HCT116 (cell line): ENCODE measurements around the gene KPNB1.

ENCODE experiments used
- CEBPB ChIP-seq: IDR thresholded peaks from 2 replicates; pipeline ENCODE4 v1.6.1; 2012; ENCODE audit warnings: low read depth
- EZH2 ChIP-seq: fragments of 200-600 bp; sonication (generic); IDR thresholded peaks from 2 replicates; pipeline ENCODE4 v1.6.1; 2017; ENCODE audit warnings: antibody characterized with exemption, mixed run types
- EZH2phosphoT487 ChIP-seq: fragments of 200-600 bp; IDR thresholded peaks from 2 replicates; pipeline ENCODE4 v1.6.1; 2018; ENCODE audit warnings: antibody characterized with exemption, borderline replicate concordance
- YY1 ChIP-seq: IDR thresholded peaks from 2 replicates; pipeline ENCODE4 v1.6.1; 2011; ENCODE audit warnings: low read length, low read depth, moderate library complexity, mild to moderate bottlenecking; ENCODE audit not compliant: insufficient replicate concordance; ENCODE audit errors: extremely low read depth
- TF ChIP-seq, protein P1 (sequence below), 3 experiments: fragments of 200-600 bp in 1 of 3; sonication (generic) in 1 of 3; IDR thresholded peaks in 2 of 3; conservative IDR thresholded peaks in 1 of 3; 2 replicates each; pipeline ENCODE4 v1.5.1; 2012 to 2017; ENCODE audit warnings: low read depth in 2 of 3, low read length in 2 of 3, antibody characterized with exemption in 1 of 3, borderline replicate concordance in 1 of 3, control low read depth in 1 of 3, mild to moderate bottlenecking in 1 of 3, mixed read lengths in 1 of 3, mixed run types in 1 of 3, moderate library complexity in 1 of 3; ENCODE audit not compliant: insufficient read depth in 1 of 3

DNA sequence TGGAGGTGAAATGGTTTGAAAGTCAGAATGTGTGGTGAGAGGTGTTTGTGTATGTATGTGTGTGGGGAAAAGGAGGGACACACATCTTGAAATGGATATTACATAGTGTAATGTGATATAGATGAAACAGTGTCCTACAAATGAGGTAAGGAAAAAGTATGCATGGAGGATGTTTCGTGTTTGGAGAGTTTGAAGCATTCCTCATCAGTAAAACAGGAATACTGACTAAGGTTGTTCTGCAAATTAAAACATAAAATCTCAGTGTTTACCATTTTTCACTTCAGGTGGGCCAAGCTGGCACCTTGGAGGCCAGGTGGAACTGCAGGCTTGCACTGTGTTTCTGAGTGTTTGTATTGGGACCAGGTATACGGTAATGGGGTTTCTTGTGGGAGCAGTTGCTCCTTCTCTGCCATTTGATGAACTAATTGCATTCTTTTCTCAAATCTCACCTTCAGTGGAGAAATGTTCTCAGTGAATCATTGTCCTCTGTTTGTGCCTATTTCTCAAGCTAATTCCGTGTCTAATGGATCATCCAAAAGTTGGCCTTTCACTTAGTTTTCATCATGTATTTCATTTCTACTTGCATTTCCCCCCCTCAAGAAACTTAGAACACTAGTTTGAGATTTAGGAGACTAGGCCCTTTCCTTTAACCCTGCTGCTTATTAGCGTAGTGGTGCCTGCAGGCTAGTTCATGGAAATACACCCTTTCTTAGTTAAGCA, 36.0 kb downstream of the KPNB1 start:
- TF ChIP-seq, protein P1, sequence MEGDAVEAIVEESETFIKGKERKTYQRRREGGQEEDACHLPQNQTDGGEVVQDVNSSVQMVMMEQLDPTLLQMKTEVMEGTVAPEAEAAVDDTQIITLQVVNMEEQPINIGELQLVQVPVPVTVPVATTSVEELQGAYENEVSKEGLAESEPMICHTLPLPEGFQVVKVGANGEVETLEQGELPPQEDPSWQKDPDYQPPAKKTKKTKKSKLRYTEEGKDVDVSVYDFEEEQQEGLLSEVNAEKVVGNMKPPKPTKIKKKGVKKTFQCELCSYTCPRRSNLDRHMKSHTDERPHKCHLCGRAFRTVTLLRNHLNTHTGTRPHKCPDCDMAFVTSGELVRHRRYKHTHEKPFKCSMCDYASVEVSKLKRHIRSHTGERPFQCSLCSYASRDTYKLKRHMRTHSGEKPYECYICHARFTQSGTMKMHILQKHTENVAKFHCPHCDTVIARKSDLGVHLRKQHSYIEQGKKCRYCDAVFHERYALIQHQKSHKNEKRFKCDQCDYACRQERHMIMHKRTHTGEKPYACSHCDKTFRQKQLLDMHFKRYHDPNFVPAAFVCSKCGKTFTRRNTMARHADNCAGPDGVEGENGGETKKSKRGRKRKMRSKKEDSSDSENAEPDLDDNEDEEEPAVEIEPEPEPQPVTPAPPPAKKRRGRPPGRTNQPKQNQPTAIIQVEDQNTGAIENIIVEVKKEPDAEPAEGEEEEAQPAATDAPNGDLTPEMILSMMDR (IDR thresholded peaks at IDR 0.05 in 2 of 3, conservative IDR thresholded peaks at IDR 0.05 in 1 of 3; ENCODE audit: borderline replicate concordance in 1 of 3, insufficient read depth in 1 of 3, low read depth in 2 of 3, low read length in 2 of 3) = no peak
- TF ChIP-seq EZH2 = no peak
- TF ChIP-seq YY1 = no peak
- TF ChIP-seq CEBPB = no peak
- TF ChIP-seq EZH2phosphoT487 = no peak
